GM19193 (cell line): Measurements from ENCODE around the gene G2E3.

Experiments used
- POLR2A ChIP-seq: IDR thresholded peaks from 4 replicates; pipeline ENCODE4 v1.6.1; 2011; ENCODE audit not compliant: insufficient read depth, insufficient read length; ENCODE audit errors: extremely low read depth

G2E3 gene

GRCh38 chr14:30558675-30559555 lies at the start of gene G2E3:
Gene G2E3 (plus strand): TSS chr14:30559158. CDS start chr14:30581080, 21,922 bp downstream.
- peak; percentile 81 for TF ChIP-seq POLR2A

GRCh38 chr14:30517737-30518136 lies 41.2 kb upstream of the G2E3 start:
- TF ChIP-seq POLR2A: no peak

- no peak for TF ChIP-seq POLR2A
These were observed 39.9 kb upstream of the G2E3 start for GRCh38 chr14:30518867-30519560.

- no peak for TF ChIP-seq POLR2A
These were observed 39.0 kb upstream of the G2E3 start for GRCh38 chr14:30519961-30520360.

- no peak for TF ChIP-seq POLR2A
These were observed 38.4 kb upstream of the G2E3 start for GRCh38 chr14:30520536-30520935.

GRCh38 chr14:30521899-30522736 lies 36.8 kb upstream of the G2E3 start:
- TF ChIP-seq POLR2A: no peak

- no peak for TF ChIP-seq POLR2A
These were observed 33.1 kb upstream of the G2E3 start for GRCh38 chr14:30525833-30526232.

GRCh38 chr14:30527196-30527595 lies 31.8 kb upstream of the G2E3 start:
- no peak for TF ChIP-seq POLR2A

GRCh38 chr14:30528119-30528518 lies 30.8 kb upstream of the G2E3 start:
- no peak for TF ChIP-seq POLR2A

- no peak for TF ChIP-seq POLR2A
These were observed 29.9 kb upstream of the G2E3 start for GRCh38 chr14:30528778-30529642.

GRCh38 chr14:30532264-30532663 lies 26.7 kb upstream of the G2E3 start:
- no peak for TF ChIP-seq POLR2A

- TF ChIP-seq POLR2A: no peak
These were observed 25.8 kb upstream of the G2E3 start for GRCh38 chr14:30533126-30533525.

GRCh38 chr14:30541318-30541717 lies 17.6 kb upstream of the G2E3 start:
- TF ChIP-seq POLR2A: no peak

- no peak for TF ChIP-seq POLR2A
These were observed 11.4 kb upstream of the G2E3 start for GRCh38 chr14:30547388-30548048.
